NB4 (cell line): ENCODE results near the gene TFR2.

Experiments used
- DNase-seq: peaks from one replicate; pipeline ENCODE4 v3.0.0; 2010; ENCODE audit warnings: low read depth
- H3K4me3 ChIP-seq: one replicate; pipeline ENCODE4 v1.5.1; 2011; ENCODE audit warnings: mild to moderate bottlenecking, low read depth, low read length, moderate library complexity
- CTCF ChIP-seq: IDR thresholded peaks from one replicate; pipeline ENCODE4 v1.5.1; 2012; ENCODE audit warnings: low read depth, low read length
- MYC ChIP-seq: IDR thresholded peaks from 2 replicates; pipeline ENCODE4 v1.6.1; 2011; ENCODE audit warnings: low read depth, low read length
- POLR2A ChIP-seq: IDR thresholded peaks from 2 replicates; pipeline ENCODE4 v1.6.1; 2011; ENCODE audit warnings: mild to moderate bottlenecking; ENCODE audit not compliant: insufficient read length; ENCODE audit errors: extremely low read depth
- TF ChIP-seq, protein P1 (sequence below): IDR thresholded peaks from 2 replicates; pipeline ENCODE4 v1.6.1; 2011; ENCODE audit warnings: low read depth, low read length

Gene TFR2

GRCh38 chr7:100598425-100598824 is 42.9 kb downstream of the TFR2 start:
- peak; percentile 86 for DNase-seq
- TF ChIP-seq, protein P1, sequence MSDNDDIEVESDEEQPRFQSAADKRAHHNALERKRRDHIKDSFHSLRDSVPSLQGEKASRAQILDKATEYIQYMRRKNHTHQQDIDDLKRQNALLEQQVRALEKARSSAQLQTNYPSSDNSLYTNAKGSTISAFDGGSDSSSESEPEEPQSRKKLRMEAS, result peak; percentile 38; the same call in 1 of the 2 replicates
- TF ChIP-seq POLR2A, result no peak
- H3K4me3 ChIP-seq, result no peak overlapping the region

GRCh38 chr7:100595188-100595587 is 46.2 kb downstream of the TFR2 start:
- DNase-seq, result no peak
- TF ChIP-seq, protein P1, result no peak
- no peak for TF ChIP-seq CTCF
- no peak for TF ChIP-seq MYC
- TF ChIP-seq POLR2A, result no peak
- no peak overlapping the region for H3K4me3 ChIP-seq

GRCh38 chr7:100591596-100591995 is 49.8 kb downstream of the TFR2 start:
- DNase-seq, result no peak
- no peak overlapping the region for H3K4me3 ChIP-seq
- TF ChIP-seq, protein P1, result no peak
- TF ChIP-seq POLR2A, result no peak
- no peak for TF ChIP-seq MYC
- no peak for TF ChIP-seq CTCF

DNA sequence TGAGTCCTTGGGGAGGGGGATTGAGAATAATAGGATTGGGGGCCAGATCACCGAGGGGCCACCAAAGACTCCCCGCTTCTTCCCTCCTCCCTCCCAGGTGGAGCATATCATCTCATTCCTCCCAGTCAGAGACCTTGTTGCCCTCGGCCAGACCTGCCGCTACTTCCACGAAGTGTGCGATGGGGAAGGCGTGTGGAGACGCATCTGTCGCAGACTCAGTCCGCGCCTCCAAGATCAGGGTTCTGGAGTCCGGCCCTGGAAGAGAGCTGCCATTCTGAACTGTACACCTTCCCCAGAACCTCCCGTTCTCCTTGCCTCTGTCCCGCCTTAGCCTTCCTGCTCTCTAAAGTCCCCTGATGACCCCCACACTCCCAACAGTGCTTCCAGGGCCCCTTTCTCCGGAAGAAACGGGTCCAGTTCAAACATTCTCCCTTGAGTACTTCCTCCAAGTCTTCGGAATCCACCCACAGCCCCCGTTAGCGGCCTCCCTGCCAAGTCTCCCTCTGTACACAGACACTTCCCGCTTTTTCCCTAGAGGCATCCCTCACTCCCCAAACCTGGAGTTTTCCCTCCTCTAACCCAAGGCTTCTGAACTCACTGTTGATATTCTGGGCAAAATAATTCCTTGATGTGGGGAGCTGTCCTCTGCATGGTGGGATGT is 51.1 kb downstream of the TFR2 start:
- no peak for DNase-seq
- no peak overlapping the region for H3K4me3 ChIP-seq
- TF ChIP-seq, protein P1, result no peak
- no peak for TF ChIP-seq POLR2A
- TF ChIP-seq MYC, result no peak
- TF ChIP-seq CTCF, result no peak

GRCh38 chr7:100589341-100589947 is 51.9 kb downstream of the TFR2 start:
- no peak overlapping the region for H3K4me3 ChIP-seq
- TF ChIP-seq CTCF (no peak), MYC (no peak), POLR2A (no peak)
- TF ChIP-seq, protein P1, result no peak
- DNase-seq, result no peak

- no peak overlapping the region for H3K4me3 ChIP-seq
- TF ChIP-seq CTCF, result peak; percentile 63
- TF ChIP-seq POLR2A, result no peak
- no peak for TF ChIP-seq MYC
- TF ChIP-seq, protein P1, result no peak
- peak; percentile 75 for DNase-seq
Measured at GRCh38 chr7:100588438-100588837, 52.9 kb downstream of the TFR2 start.
